Measurements from ENCODE around the gene PCDHGA12.

- TF ChIP-seq, protein P1, sequence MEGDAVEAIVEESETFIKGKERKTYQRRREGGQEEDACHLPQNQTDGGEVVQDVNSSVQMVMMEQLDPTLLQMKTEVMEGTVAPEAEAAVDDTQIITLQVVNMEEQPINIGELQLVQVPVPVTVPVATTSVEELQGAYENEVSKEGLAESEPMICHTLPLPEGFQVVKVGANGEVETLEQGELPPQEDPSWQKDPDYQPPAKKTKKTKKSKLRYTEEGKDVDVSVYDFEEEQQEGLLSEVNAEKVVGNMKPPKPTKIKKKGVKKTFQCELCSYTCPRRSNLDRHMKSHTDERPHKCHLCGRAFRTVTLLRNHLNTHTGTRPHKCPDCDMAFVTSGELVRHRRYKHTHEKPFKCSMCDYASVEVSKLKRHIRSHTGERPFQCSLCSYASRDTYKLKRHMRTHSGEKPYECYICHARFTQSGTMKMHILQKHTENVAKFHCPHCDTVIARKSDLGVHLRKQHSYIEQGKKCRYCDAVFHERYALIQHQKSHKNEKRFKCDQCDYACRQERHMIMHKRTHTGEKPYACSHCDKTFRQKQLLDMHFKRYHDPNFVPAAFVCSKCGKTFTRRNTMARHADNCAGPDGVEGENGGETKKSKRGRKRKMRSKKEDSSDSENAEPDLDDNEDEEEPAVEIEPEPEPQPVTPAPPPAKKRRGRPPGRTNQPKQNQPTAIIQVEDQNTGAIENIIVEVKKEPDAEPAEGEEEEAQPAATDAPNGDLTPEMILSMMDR (tag by site-specific recombination; IDR thresholded peaks at IDR 0.05): peak; percentile 59
- TF ChIP-seq HOXA7 (CRISPR knock-in tag; IDR thresholded peaks at IDR 0.05; ENCODE audit: borderline replicate concordance) (no peak), ZNF274 (IDR thresholded peaks at IDR 0.05; ENCODE audit: low read length) (no peak), ZNF274 (tag by site-specific recombination; IDR thresholded peaks at IDR 0.05; ENCODE audit: borderline replicate concordance) (no peak), ZNF558 (tag by site-specific recombination; IDR thresholded peaks at IDR 0.05) (no peak), PBX3 (CRISPR knock-in tag; IDR thresholded peaks at IDR 0.05) (no peak), SALL2 (tag by site-specific recombination; IDR thresholded peaks at IDR 0.05; ENCODE audit: borderline replicate concordance) (no peak), SETDB1 (IDR thresholded peaks at IDR 0.05; ENCODE audit: insufficient read length, low read length) (no peak)
- TF ChIP-seq, protein P2, sequence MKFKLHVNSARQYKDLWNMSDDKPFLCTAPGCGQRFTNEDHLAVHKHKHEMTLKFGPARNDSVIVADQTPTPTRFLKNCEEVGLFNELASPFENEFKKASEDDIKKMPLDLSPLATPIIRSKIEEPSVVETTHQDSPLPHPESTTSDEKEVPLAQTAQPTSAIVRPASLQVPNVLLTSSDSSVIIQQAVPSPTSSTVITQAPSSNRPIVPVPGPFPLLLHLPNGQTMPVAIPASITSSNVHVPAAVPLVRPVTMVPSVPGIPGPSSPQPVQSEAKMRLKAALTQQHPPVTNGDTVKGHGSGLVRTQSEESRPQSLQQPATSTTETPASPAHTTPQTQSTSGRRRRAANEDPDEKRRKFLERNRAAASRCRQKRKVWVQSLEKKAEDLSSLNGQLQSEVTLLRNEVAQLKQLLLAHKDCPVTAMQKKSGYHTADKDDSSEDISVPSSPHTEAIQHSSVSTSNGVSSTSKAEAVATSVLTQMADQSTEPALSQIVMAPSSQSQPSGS (tag by site-specific recombination; IDR thresholded peaks at IDR 0.05; ENCODE audit: low read depth): no peak
Observed at GRCh38 chr5:141475625-141476131, 45.4 kb downstream of the PCDHGA12 start, which contains the start of gene PCDHGC3.

Measured in HEK293 (cell line).